Thymus (tissue), 11 donors: ENCODE data around the gene FOXA3. TPM values are rescaled to one million over a fixed set of nuclear protein-coding genes. Genes with fewer than 3 reads are reported as not detected.

ENCODE experiments used
- DNase-seq, 9 donors: peaks; one replicate each; pipeline ENCODE4 v3.0.0-alpha.2; 2013; ENCODE audit warnings: low spot score in 9 of 9, low read depth in 6 of 9, missing footprints in 1 of 9
- H3K27ac ChIP-seq, 2 donors: one replicate each; pipeline ENCODE4 v1.5.1; 2013; ENCODE audit warnings: control low read depth in 1 of 2, low read depth in 1 of 2, low read length in 1 of 2, mild to moderate bottlenecking in 1 of 2, moderate library complexity in 1 of 2
- H3K27me3 ChIP-seq, 2 donors: one replicate each; pipeline ENCODE4 v1.5.1; 2013; ENCODE audit warnings: low read length in 1 of 2; ENCODE audit not compliant: control insufficient read depth in 2 of 2, insufficient read depth in 1 of 2
- H3K36me3 ChIP-seq, 2 donors: one replicate each; pipeline ENCODE4 v1.5.1; 2013; ENCODE audit warnings: low read length in 1 of 2, mild to moderate bottlenecking in 1 of 2, moderate library complexity in 1 of 2; ENCODE audit not compliant: control insufficient read depth in 2 of 2, insufficient read depth in 2 of 2
- H3K4me1 ChIP-seq, 2 donors: one replicate each; pipeline ENCODE4 v1.5.1; 2013; ENCODE audit warnings: low read length in 2 of 2; ENCODE audit not compliant: control insufficient read depth in 2 of 2, insufficient read depth in 2 of 2
- H3K4me3 ChIP-seq, 2 donors: one replicate each; pipeline ENCODE4 v1.5.1; 2013; ENCODE audit warnings: low read length in 2 of 2, control low read depth in 1 of 2, mild to moderate bottlenecking in 1 of 2
- H3K9me3 ChIP-seq, 2 donors: one replicate each; pipeline ENCODE4 v1.5.1; 2013; ENCODE audit warnings: low read length in 1 of 2, mild to moderate bottlenecking in 1 of 2; ENCODE audit not compliant: control insufficient read depth in 2 of 2, insufficient read depth in 1 of 2
- WGBS: extraction: QIAGEN DNeasy Blood & Tissue Kit; methylation state at CpG from one replicate; pipeline ENCODE4 v1.1.7; 2013; 5-methylcytosine and 5-hydroxymethylcytosine counted together
- polyA plus RNA-seq: library from polyadenylated mRNA; stranded (reverse); fragments of 200-250 nt; gene quantifications from one replicate; pipeline ENCODE4 v1.2.3, GENCODE V29; 2013
- total RNA-seq: library from RNA; stranded (reverse); fragments of 120-200 nt; gene quantifications from one replicate; pipeline ENCODE4 v1.2.4, GENCODE V29; 2013
- donor health status: healthy.

The FOXA3 gene
- total and polyA plus RNA-seq, 2 donors: 0.05 to 0.23 TPM

DNA sequence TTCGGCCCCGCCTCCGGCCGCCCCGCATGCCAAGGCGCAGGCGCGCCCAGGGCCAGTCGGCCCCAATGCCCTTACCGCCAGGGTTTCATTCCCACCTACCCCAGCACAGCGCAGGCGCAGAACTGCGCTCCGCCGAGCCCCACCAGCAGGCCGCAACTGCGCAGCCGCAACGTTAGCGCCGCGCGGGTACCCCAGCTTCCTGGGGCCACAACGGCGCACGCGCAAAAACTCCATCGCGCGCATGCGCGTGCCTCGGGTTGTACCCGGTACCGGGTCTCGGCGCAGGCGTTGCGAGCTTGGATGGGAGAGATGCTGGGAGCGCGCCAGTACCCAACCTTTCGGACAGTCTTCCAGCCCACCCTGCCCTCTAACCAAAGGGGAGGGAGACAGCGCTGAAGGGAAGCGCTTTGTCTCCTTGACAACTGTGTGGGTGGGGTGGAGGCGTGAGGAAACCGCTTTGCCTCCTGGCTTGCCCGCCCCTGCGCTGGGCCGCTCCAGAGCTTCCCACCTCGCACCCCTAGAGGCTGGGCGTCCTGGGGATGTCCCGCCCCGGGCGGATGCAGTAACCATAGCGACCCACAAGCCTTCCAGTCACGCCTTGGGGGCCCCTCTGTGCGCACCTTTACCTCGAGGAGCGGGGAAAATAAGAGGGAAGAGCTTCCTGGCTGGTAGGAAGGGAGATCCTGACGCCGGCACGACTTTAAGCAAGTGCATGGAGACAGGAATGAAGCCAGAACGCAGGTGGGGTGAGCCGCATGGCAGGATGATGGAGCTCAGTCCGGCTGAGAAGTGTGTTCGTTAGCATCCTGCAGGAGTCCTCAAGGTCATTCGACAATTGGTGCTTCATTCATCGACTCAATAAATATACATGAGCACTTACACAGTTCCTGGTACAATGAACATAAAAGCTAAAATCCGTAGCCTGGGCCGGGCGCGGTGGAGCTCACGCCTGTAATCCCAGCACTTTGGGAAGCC lies 38.8 kb downstream of the FOXA3 start:
- H3K27ac ChIP-seq: peak overlapping the region; percentile 91 to 95
- H3K27me3 ChIP-seq: peaks cover 0 to 11% of the 10 kb centered on the region in 2 donors
- peak; percentile 92 to 100 (median 99) for DNase-seq
- 2% methylated on average over 73 of the region's 73 CpGs for WGBS
- peaks cover 7 to 18% of the 10 kb centered on the region in 2 donors for H3K4me1 ChIP-seq
- peaks cover 10 to 12% of the 10 kb centered on the region in 2 donors for H3K36me3 ChIP-seq
- peak overlapping the region; percentile 79 to 85 for H3K4me3 ChIP-seq
- H3K9me3 ChIP-seq: no peaks in the 10 kb centered on the region

DNA sequence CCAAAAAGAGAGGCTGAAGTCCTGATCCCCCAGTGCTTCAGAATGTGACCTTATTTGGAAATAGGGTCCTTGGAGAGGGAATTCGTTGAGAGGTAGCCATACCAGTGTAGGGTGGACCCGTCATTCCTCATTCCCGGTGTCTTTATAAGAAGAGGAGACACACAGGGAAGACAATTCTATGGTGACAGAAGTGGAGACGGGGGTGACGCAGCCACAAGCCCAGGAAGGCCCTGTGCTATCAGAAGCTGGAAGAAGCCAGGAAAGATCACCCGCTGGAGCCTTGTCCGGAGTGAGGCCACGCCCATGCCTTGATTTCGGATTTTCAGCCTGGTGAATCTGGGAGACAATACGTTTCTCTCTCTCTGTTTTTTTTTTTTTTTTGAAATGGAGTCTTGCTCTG lies 40.9 kb downstream of the FOXA3 start:
- H3K4me1 ChIP-seq: peaks cover 7 to 18% of the 10 kb centered on the region in 2 donors
- no peak for DNase-seq
- peaks cover 0 to under 1% of the 10 kb centered on the region in 2 donors for H3K36me3 ChIP-seq
- H3K4me3 ChIP-seq: no peak overlapping the region
- H3K9me3 ChIP-seq: no peaks in the 10 kb centered on the region
- WGBS: 94% methylated on average over 10 of the region's 10 CpGs
- H3K27ac ChIP-seq: no peak overlapping the region
- peaks cover 0 to 13% of the 10 kb centered on the region in 2 donors for H3K27me3 ChIP-seq

DNA sequence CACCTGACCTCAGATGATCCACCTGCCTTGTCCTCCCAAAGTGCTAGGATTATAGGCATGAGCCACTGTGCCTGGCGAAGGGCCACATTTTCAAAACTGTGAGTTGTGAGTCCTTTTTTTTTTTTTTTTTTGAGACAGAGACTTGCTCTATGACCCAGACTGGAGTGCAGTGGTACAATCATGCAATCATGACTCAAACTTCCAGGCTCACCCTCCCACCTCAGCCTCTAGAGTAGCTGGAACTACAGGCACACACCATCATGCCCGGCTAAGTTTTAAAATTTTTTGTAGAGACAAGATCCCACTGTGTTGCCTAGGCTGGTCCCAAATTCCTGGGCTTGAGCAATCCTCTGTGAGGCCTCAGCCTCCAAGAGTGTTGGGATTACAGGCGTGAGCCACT lies 42.1 kb downstream of the FOXA3 start:
- Histone ChIP-seq H3K4me1 (peaks cover 7 to 10% of the 10 kb centered on the region in 2 donors), H3K27ac (no peak overlapping the region), H3K9me3 (no peaks in the 10 kb centered on the region), H3K27me3 (peaks cover 0 to 17% of the 10 kb centered on the region in 2 donors), H3K4me3 (no peak overlapping the region), H3K36me3 (no peaks in the 10 kb centered on the region)
- DNase-seq: no peak
- WGBS: 93% methylated on average over 3 of the region's 3 CpGs

DNA sequence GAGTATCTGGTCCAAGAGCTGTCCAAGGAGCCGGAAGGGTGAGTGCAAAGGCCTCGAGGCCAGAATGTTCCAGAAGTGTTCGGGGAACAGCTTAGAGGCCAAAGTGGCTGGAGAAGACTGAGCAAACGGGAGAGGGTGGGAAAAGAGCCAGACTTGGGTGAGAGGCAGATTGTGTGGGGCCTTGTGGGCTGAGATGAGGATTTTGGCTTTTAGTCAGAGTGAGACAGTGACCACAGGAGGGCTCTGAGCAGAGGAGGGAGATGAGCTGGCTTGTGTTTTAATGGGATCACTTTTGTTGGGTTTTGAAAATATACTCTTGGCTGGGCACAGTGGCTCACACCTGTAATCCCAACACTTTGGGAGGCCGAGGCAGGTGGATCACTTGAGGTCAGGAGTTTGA lies 44.8 kb downstream of the FOXA3 start:
- Histone ChIP-seq H3K27ac (no peak overlapping the region), H3K27me3 (peaks cover 2 to 22% of the 10 kb centered on the region in 2 donors), H3K9me3 (no peaks in the 10 kb centered on the region), H3K4me1 (no peaks in the 10 kb centered on the region), H3K36me3 (no peaks in the 10 kb centered on the region), H3K4me3 (no peak overlapping the region)
- DNase-seq: no peak
- WGBS: 91% methylated on average over 5 of the region's 5 CpGs

DNA sequence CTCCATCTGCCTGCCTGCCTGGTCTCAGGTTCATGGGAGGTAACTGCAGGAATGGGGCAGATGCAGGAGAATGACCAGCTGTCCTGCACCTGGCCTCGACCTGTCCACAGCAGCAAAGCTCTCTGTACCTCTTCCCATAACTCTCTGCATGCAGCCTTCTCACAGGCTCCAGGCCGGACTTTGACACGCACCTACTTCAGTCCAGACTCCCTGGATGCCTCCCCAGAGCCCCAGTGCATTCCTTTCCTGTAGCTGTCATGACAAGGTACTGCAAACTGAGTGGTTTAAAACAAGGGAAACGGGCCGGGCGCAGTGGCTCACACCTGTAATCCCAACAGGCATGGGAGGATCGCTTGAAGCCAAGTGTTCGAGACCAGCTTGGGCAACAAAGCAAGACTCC lies 47.2 kb downstream of the FOXA3 start:
- Histone ChIP-seq H3K27me3 (peaks cover 2 to 26% of the 10 kb centered on the region in 2 donors), H3K27ac (no peak overlapping the region), H3K4me3 (no peak overlapping the region), H3K36me3 (no peaks in the 10 kb centered on the region), H3K9me3 (no peaks in the 10 kb centered on the region), H3K4me1 (no peaks in the 10 kb centered on the region)
- no peak for DNase-seq
- WGBS: 88% methylated on average over 8 of the region's 8 CpGs

DNA sequence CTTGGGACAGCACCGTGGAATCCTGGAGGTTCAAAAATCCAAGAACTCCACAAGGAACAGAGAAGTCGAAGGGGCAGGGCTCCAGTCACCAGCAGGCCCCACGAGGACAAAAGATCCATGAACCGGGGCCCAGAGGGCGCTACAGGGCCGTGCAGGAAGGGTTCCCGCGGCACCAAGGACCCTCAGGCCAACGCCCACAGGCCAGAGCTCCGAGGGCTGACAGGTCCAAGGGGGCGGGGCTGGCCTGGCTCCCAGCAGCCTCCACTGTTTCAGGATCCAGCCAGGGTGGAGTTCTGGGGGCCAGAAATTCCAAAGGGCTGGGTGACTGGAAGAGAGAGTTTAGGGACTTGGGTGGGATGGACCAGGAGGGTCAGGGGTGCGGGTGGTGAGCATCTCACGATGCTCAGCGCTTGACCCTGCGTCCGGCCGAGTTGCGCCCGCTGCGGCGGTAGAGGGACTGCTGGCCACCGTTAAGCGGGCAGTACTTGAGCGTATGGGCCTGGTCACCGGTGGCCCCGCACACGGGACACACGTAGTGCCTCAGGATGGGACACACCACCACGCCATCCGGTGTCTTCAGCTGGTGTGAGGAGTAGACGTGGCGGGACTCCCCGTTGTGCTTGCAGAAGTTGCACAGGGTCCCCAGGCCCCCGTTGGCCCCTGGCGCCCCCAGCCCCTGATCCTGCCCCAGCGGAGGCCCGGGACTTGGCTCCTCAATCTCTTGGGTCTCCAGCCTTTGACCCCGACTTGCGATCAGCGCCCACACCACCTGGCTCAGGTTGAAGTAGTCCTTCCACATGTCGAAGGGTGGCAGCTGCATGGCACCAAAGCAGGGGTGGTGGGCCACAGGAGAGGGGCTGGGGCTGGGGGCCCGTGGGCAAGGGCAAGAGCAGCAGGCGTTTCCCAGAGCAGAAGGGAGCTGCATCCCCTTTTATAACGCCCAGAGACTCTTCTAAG lies 50.0 kb downstream of the FOXA3 start, which contains the start of gene NANOS2:
NANOS2 (minus strand) TSS at position 905 of the 957 bp plus-strand sequence; CDS start at position 820, 85 bp downstream.
- Histone ChIP-seq H3K4me1 (no peaks in the 10 kb centered on the region), H3K27ac (no peak within 1 kb of the TSS), H3K36me3 (no peaks in the 10 kb centered on the region), H3K4me3 (no peak within 1 kb of the TSS), H3K27me3 (peaks cover 6 to 30% of the 10 kb centered on the region in 2 donors), H3K9me3 (no peaks in the 10 kb centered on the region)
- WGBS: 69% methylated on average over 44 of the region's 44 CpGs
- no peak for DNase-seq

DNA sequence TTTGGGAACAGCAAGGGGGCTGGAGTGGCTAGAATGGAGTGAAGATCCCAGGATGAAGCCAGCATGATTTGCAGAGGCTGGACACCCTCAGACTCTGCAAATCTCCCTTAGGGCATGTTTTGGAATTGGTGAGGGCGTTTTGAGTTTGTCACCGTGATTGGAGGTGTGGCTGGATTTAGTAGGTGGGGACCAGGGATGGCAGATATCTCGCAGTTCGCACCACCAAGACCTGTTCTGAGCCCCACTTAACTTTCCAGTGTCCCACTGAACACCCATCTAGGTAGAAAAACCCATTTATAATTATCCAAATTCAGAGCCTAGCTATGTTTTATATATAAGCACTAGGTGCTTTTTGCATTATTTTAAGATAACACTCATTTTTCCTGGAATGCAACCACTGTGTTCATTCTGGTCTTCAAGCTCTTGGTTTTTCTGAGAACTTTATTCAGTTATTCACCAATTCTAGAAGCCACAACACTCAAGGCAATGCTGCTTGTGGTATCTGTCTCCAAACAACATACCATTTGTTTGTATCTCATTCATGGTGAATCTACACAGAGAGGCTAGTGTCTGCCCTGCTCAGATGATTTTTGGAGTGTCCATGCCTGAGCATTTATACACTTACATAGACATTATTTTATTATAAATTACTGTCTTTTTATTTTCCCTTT lies 53.4 kb downstream of the FOXA3 start:
- no peaks in the 10 kb centered on the region for H3K9me3 ChIP-seq
- no peak overlapping the region for H3K27ac ChIP-seq
- H3K4me1 ChIP-seq: no peaks in the 10 kb centered on the region
- DNase-seq: no peak
- H3K27me3 ChIP-seq: peaks cover 3 to 40% of the 10 kb centered on the region in 2 donors
- no peaks in the 10 kb centered on the region for H3K36me3 ChIP-seq
- no peak overlapping the region for H3K4me3 ChIP-seq
- WGBS: 65% methylated on average over 4 of the region's 4 CpGs

DNA sequence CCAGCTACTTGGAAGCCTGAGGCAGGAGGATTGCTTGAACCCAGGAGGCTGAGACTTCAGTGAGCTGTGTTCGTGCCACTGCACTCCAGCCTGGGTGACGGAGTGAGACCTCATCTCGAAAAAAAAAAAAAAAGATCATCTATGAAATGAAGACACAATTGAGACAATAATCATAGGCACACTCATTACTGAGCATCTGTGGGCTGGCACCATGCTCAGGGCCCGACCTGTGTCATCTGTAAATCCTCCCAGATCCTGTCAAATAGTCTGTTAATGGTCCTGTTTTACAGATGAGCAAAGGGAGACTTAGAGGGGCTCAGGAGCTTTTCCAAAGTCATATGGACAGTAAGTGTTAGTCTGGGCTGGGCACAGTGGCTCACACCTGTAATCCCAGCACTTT lies 54.6 kb downstream of the FOXA3 start:
- no peak for DNase-seq
- 86% methylated on average over 4 of the region's 4 CpGs for WGBS
- Histone ChIP-seq H3K9me3 (no peaks in the 10 kb centered on the region), H3K4me1 (no peaks in the 10 kb centered on the region), H3K4me3 (no peak overlapping the region), H3K27me3 (peaks cover 3 to 36% of the 10 kb centered on the region in 2 donors), H3K27ac (no peak overlapping the region), H3K36me3 (no peaks in the 10 kb centered on the region)
